Measurements from ENCODE around the gene FOXN4.

The FOXN4 gene

DNA sequence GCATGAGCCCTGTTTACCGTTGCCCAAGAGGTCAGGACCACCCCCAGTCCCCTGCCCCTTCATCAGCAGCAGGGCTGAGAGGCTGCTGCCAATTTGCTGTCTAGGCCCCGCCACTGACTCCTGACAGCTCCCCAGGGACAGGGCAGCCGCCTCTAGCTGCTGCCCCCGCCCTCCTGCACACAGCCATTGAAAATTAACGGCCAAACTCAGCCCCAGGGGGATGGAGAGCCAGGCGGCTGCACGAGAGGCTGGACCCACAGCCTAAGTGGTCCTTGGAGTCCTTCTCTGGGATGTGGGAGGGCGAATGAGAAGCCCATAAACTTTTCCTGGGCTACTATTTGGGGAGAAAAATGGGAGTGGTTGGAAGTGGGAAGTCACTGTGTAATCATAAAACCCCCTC is 4.6 kb downstream of the FOXN4 start:
- DNase-seq (ENCODE audit: low read depth), result no peak

DNA sequence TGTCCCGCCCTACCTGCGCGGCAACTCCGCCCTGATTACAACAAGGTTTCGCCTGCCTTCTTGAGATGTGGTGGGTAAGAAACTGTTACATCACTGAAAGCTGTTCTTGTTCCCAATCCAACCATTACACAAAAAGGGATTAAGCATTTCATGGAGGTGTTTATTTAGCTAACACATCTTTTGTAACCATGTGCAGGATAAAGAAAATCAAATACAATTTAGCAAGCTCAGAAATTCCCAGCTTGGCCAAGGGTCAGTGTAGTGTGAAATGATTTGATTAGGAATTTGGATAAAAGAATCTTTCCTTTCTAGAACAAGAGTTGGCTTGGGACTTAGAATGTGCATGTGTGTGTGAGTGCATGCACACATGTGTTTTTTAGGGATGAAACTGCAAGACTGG is 6.3 kb downstream of the FOXN4 start:
- DNase-seq (ENCODE audit: low read depth), result no peak

DNA sequence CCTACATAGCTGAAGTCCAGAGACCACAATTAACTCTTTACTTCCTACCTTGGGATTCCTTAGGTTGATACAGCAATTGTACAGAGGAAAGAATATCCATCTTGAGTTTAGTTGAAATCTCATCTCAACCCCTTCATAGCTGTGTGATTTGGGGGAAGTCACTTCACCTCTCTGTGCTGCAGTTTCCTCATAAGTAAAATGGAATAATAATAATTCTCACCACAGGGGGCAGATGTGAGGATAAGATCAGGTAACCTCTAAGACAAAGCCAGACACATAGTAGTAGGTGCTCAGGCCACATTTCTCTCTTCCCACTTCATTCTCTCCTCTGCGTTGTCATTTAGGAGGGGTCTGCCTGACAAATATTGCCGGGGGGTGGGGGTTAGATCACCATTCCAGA is 6.7 kb downstream of the FOXN4 start:
- no peak for DNase-seq (ENCODE audit: low read depth)

GRCh38 chr12:109301643-109302168 is 7.4 kb downstream of the FOXN4 start:
- DNase-seq (ENCODE audit: low read depth), result no peak

DNA sequence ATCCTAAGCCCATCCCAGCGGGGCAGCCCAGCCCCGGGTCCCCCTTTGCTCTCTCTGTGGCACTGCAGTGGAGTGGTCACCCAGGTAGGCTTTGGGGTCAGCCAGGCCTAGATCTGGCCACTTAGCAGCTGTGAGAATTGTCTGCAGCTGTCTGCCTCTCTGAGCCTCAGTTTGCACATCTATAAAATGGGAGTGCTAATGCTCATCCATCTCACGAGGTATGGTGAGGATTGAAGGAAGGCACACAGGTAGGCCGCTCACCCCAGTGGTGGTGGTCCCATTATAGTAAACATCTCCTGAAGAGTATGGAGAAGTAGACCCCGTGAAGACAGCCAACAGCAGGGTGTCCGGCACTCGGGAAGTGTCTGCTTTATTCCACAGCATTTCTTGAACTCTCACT is 9.2 kb downstream of the FOXN4 start:
- DNase-seq (ENCODE audit: low read depth), result no peak

DNA sequence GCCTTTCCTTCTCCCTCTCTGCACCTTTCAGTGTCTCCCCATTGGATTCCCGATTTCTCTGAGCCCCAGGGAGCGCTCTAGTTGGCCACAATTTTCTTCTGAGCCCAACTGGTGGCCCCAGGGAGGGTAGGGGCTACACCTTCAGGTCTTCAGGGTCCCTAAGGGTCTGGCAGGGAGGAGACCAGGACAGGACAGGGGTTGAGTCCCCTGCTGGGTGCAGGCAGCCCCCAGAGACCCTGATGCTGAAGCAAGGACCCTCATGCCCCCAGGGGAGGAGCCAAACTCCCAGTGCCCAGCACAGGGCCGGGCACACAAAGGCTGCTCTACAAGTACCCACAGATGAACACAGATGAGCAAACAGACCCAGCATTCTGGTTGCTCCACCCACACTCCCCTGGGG is 12.7 kb downstream of the FOXN4 start:
- no peak for DNase-seq (ENCODE audit: low read depth)

DNA sequence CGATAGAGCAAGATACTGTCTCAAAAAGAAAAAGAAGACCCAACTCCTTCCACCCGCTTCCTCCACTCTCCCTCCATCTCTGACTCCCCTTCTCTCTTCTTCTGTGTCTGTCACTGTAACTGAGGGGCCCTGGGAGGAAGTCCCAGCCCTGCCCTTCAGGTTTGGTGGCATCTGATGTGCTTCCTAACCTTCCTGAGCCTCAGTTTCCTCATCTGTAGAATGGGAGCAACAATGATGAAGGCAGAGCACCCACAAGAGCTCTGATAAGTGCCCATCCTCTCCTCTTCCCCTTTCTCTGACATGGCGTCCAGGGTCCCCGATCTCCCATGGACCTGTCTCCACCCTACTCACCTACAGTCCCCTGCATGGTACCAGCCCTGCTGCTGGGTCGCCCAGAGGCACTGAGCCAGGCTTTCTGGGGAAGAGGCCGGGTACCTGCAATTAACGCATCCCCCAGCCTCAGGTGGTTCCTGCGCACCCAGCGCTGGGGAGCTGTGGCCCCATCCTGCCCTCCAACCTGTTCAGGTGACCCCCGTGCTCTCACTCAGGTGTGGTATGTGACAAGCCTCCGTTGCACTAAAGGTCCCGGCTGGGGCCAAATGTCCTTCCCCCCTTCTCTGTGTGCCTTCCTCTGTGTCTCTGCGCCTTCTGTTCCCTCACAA is 13.2 kb downstream of the FOXN4 start:
- no peak for DNase-seq (ENCODE audit: low read depth)

DNA sequence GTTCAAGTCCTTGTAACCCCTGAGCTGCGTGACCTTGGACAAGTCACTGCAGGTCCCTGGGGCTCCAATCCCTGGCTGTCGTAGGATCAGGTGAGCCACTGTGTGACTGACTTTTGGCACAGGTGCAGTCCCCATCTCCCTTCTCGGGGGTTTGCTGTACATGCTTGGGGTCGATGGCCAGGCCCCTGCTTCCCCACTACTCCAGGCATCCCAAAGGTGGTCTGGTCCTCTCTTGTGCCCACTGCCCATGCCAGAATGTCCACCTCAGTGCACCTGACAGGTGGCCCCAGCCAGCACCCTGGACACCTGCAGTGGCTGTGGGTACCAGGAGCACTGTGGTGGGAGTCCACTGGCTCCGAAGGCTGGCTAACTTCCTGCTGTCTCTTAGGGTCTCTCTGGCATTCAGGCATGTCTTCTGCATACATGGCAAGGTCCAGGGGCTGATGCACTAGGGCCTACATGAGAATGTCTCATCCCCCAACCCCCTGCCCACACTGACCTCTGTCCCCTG is 14.7 kb downstream of the FOXN4 start:
- no peak for DNase-seq (ENCODE audit: low read depth)

GRCh38 chr12:109293106-109293505 is 16.0 kb downstream of the FOXN4 start:
- no peak for DNase-seq (ENCODE audit: low read depth)

- no peak for DNase-seq (ENCODE audit: low read depth)
These were observed 16.8 kb downstream of the FOXN4 start for GRCh38 chr12:109292342-109292711.

- DNase-seq (ENCODE audit: low read depth), result no peak
These were observed 17.4 kb downstream of the FOXN4 start for GRCh38 chr12:109291521-109292341.

GRCh38 chr12:109291117-109291516 is 18.0 kb downstream of the FOXN4 start:
- DNase-seq (ENCODE audit: low read depth), result no peak

- DNase-seq (ENCODE audit: low read depth), result no peak
These were observed 19.0 kb downstream of the FOXN4 start for GRCh38 chr12:109290061-109290460.

DNA sequence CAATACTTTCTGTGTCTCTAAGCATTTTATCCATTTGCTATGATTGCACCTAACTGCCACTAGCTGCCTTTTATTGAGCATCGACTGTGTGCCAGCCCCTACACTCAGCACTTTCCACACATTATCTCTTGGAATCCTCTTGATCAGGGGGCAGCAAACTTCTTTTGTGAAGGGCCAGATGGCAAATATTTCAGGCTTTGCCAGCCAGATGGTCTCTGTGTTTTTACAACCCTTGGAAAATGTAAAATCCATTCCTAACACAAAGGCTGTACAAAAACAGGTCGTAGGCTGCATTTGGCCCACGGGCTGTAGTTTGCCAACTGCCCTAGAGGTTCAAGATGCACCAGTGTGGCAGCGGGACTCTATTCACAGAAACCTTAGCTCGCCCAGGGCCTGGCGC is 19.5 kb downstream of the FOXN4 start:
- no peak for DNase-seq (ENCODE audit: low read depth)

DNA sequence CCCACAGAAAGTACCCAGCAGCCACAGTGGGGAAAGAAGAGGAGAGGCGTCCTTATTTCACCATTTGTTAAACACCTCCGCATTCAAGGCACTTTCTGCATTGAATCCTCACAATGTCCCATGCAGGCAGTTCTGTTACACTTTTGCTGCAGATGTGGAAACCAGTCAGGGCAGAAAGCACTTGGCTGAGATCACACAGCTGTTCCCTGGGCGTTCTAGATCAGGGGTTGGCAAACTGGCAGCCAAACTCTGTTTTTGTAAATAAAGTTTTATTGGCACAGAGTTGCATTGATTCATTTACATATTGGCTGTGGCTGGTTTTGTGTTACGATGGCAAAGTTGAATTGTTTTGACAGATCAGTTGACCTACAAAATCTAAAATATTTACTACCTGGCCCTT is 20.1 kb downstream of the FOXN4 start:
- DNase-seq (ENCODE audit: low read depth), result no peak

- no peak for DNase-seq (ENCODE audit: low read depth)
These were observed 20.5 kb downstream of the FOXN4 start for GRCh38 chr12:109288571-109288970.

GRCh38 chr12:109287811-109288469 is 21.1 kb downstream of the FOXN4 start:
- no peak for DNase-seq (ENCODE audit: low read depth)

- no peak for DNase-seq (ENCODE audit: low read depth)
These were observed 21.9 kb downstream of the FOXN4 start for GRCh38 chr12:109287181-109287580.

DNA sequence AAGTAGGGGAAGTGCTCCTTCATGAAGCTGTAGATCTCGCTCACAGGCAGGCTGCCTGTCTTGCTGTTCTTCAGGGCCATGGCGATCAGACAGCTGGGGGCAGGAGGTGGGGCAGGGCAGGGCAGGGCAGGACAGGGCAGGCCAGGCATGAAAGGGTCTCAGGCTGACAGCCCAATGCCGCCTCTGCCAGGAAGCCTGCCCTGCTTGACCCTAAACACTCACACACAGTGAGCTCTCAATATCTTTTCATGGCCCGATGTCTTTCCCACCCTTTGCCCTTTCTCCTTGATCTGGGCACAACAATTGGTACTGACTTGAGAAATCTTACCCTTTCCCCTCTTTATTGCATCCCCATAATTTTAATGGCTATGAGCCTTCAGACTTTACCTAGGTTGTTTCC is 22.4 kb downstream of the FOXN4 start:
- DNase-seq (ENCODE audit: low read depth), result no peak

GRCh38 chr12:109286252-109286651 is 22.8 kb downstream of the FOXN4 start:
- DNase-seq (ENCODE audit: low read depth), result no peak

- no peak for DNase-seq (ENCODE audit: low read depth)
These were observed 24.7 kb downstream of the FOXN4 start for GRCh38 chr12:109284392-109284791.

DNA sequence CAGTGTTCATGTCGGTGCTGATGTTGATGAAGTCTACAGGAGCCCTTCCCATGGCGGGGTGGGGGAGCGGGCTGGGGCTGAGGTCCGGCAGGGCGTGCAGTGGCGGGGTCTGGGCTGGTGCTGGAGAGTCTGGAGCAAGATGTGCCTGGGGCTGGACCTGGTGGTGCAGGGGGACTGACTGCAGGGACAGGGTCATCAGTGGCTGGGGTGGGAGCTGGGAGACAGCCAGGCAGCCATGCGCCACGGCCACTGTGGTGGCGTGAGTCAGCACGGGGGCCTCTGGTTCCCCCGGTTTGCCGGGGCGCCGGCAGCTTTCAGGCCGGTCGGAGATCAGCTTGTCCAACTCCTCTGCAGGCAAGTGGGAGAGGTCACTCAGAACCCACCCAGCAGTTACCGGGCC is 27.6 kb downstream of the FOXN4 start:
- DNase-seq (ENCODE audit: low read depth), result no peak

- no peak for DNase-seq (ENCODE audit: low read depth)
These were observed 29.6 kb downstream of the FOXN4 start for GRCh38 chr12:109279525-109279924.
